ENCODE results near the gene TTC7B.

TTC7B gene

GRCh38 chr14:90775441-90775840 lies 40.8 kb downstream of the TTC7B start:
- no peak for DNase-seq (ENCODE audit: low spot score)

- DNase-seq (ENCODE audit: low spot score): no peak
Observed at GRCh38 chr14:90774316-90774715, 41.9 kb downstream of the TTC7B start.

- no peak for DNase-seq (ENCODE audit: low spot score)
Observed at GRCh38 chr14:90773705-90774104, 42.5 kb downstream of the TTC7B start.

- no peak for DNase-seq (ENCODE audit: low spot score)
Observed at GRCh38 chr14:90773196-90773486, 43.1 kb downstream of the TTC7B start.

GRCh38 chr14:90767899-90768298 lies 48.3 kb downstream of the TTC7B start:
- no peak for DNase-seq (ENCODE audit: low spot score)

GRCh38 chr14:90760591-90761316 lies 55.5 kb downstream of the TTC7B start:
- no peak for DNase-seq (ENCODE audit: low spot score)

GRCh38 chr14:90760078-90760444 lies 56.2 kb downstream of the TTC7B start:
- DNase-seq (ENCODE audit: low spot score): no peak

GRCh38 chr14:90759370-90760077 lies 56.7 kb downstream of the TTC7B start:
- DNase-seq (ENCODE audit: low spot score): no peak

GRCh38 chr14:90758959-90759358 lies 57.3 kb downstream of the TTC7B start:
- peak; percentile 68 for DNase-seq (ENCODE audit: low spot score)

- DNase-seq (ENCODE audit: low spot score): peak; percentile 100
Observed at GRCh38 chr14:90758028-90758889, 58.0 kb downstream of the TTC7B start.

- DNase-seq (ENCODE audit: low spot score): no peak
Observed at GRCh38 chr14:90757452-90757851, 58.8 kb downstream of the TTC7B start.

GRCh38 chr14:90756755-90757345 lies 59.4 kb downstream of the TTC7B start:
- no peak for DNase-seq (ENCODE audit: low spot score)

- DNase-seq (ENCODE audit: low spot score): no peak
Observed at GRCh38 chr14:90755661-90756304, 60.4 kb downstream of the TTC7B start.

- no peak for DNase-seq (ENCODE audit: low spot score)
Observed at GRCh38 chr14:90753456-90754005, 62.7 kb downstream of the TTC7B start.

- no peak for DNase-seq (ENCODE audit: low spot score)
Observed at GRCh38 chr14:90750701-90751100, 65.5 kb downstream of the TTC7B start.

- no peak for DNase-seq (ENCODE audit: low spot score)
Observed at GRCh38 chr14:90750191-90750590, 66.0 kb downstream of the TTC7B start.

- no peak for DNase-seq (ENCODE audit: low spot score)
Observed at GRCh38 chr14:90747909-90748308, 68.3 kb downstream of the TTC7B start.

GRCh38 chr14:90743826-90744225 lies 72.4 kb downstream of the TTC7B start:
- DNase-seq (ENCODE audit: low spot score): no peak

GRCh38 chr14:90743425-90743824 lies 72.8 kb downstream of the TTC7B start:
- no peak for DNase-seq (ENCODE audit: low spot score)

- no peak for DNase-seq (ENCODE audit: low spot score)
Observed at GRCh38 chr14:90742729-90743128, 73.5 kb downstream of the TTC7B start.

GRCh38 chr14:90742252-90742651 lies 74.0 kb downstream of the TTC7B start:
- no peak for DNase-seq (ENCODE audit: low spot score)

GRCh38 chr14:90741682-90741946 lies 74.6 kb downstream of the TTC7B start:
- DNase-seq (ENCODE audit: low spot score): no peak

Measured in AG20443 (cell line).